OCI-M2 (cell line): ENCODE results near the gene VPS72.

Source experiments
- DNase-seq: peaks from one replicate; lab custom pipeline; 2025; ENCODE audit not compliant: unreplicated experiment; lab: John Stamatoyannopoulos, UW

The VPS72 gene

GRCh38 chr1:151187205-151187604 lies 2.8 kb downstream of the VPS72 start:
- no peak for DNase-seq

GRCh38 chr1:151184211-151184610 lies 5.8 kb downstream of the VPS72 start:
- DNase-seq = no peak

GRCh38 chr1:151176514-151177045 lies 13.4 kb downstream of the VPS72 start:
- DNase-seq = no peak

- no peak for DNase-seq
These were observed 14.1 kb downstream of the VPS72 start, which contains the start of gene TMOD4 for GRCh38 chr1:151175863-151176262. Gene TMOD4, minus strand, starts transcription at chr1:151175981. Its CDS starts 1,106 bp downstream, at chr1:151174875.

- no peak for DNase-seq
These were observed 14.8 kb downstream of the VPS72 start for GRCh38 chr1:151175041-151175741.

GRCh38 chr1:151171190-151171589 lies 18.8 kb downstream of the VPS72 start:
- no peak for DNase-seq

- no peak for DNase-seq
These were observed 22.9 kb downstream of the VPS72 start for GRCh38 chr1:151167116-151167515.

- no peak for DNase-seq
These were observed 23.5 kb downstream of the VPS72 start for GRCh38 chr1:151166505-151166956.

- peak; percentile 81 for DNase-seq
These were observed 24.1 kb downstream of the VPS72 start, which contains the start of the genes LYSMD1 and SCNM1 for GRCh38 chr1:151165738-151166504. Gene LYSMD1, minus strand, starts transcription at chr1:151165902. Its CDS starts 644 bp downstream, at chr1:151165258. Gene SCNM1, plus strand, starts transcription at chr1:151166144. Its CDS starts 9 bp downstream, at chr1:151166153.

GRCh38 chr1:151165281-151165737 lies 24.7 kb downstream of the VPS72 start:
- DNase-seq = no peak

GRCh38 chr1:151164732-151165280 lies 25.2 kb downstream of the VPS72 start:
- DNase-seq = no peak

GRCh38 chr1:151159373-151159772 lies 30.6 kb downstream of the VPS72 start:
- no peak for DNase-seq

- no peak for DNase-seq
These were observed 31.2 kb downstream of the VPS72 start for GRCh38 chr1:151158751-151159251.

GRCh38 chr1:151158326-151158725 lies 31.7 kb downstream of the VPS72 start:
- DNase-seq = no peak

- DNase-seq = peak; percentile 51
These were observed 32.9 kb downstream of the VPS72 start for GRCh38 chr1:151157067-151157531.

GRCh38 chr1:151156515-151156819 lies 33.5 kb downstream of the VPS72 start, which contains the start of gene TNFAIP8L2:
Gene TNFAIP8L2, plus strand, starts transcription at chr1:151156649. Its CDS starts 2,049 bp downstream, at chr1:151158698.
- DNase-seq = peak; percentile 84

- DNase-seq = peak; percentile 29
These were observed 42.3 kb downstream of the VPS72 start for GRCh38 chr1:151147665-151148064.

- no peak for DNase-seq
These were observed 42.9 kb downstream of the VPS72 start for GRCh38 chr1:151147132-151147503.

- peak; percentile 30 for DNase-seq
These were observed 43.4 kb downstream of the VPS72 start, which contains the start of gene SEMA6C for GRCh38 chr1:151146412-151147131. Gene SEMA6C, minus strand, starts transcription at chr1:151146631. Its CDS starts 4,010 bp downstream, at chr1:151142621.

GRCh38 chr1:151146072-151146411 lies 44.0 kb downstream of the VPS72 start:
- DNase-seq = no peak
